Fibroblast of lung (primary cell): Measurements from ENCODE around the gene DALRD3. TPM values are rescaled to one million over a fixed set of nuclear protein-coding genes. Genes with fewer than 3 reads are reported as not detected.

Experiments used
- DNase-seq, 2 donors: peaks; one replicate each; pipeline versions ENCODE4 v3.0.0 to v3.0.0-alpha.2; 2010; ENCODE audit warnings: low read depth in 2 of 2
- H2AFZ ChIP-seq: 2 replicates; pipeline ENCODE4 v1.5.1; 2012; ENCODE audit warnings: low read length, control low read depth, inconsistent platforms
- H3K27ac ChIP-seq: 2 replicates; pipeline ENCODE4 v1.5.1; 2011; ENCODE audit warnings: low read length, control low read depth; ENCODE audit not compliant: insufficient read depth
- H3K27me3 ChIP-seq: 2 replicates; pipeline ENCODE4 v1.5.1; 2011; ENCODE audit warnings: mild to moderate bottlenecking, low read length; ENCODE audit not compliant: control insufficient read depth, insufficient read depth
- H3K36me3 ChIP-seq: 2 replicates; pipeline ENCODE4 v1.5.1; 2011; ENCODE audit warnings: low read length; ENCODE audit not compliant: control insufficient read depth, insufficient read depth
- H3K4me1 ChIP-seq: 2 replicates; pipeline ENCODE4 v1.5.1; 2011; ENCODE audit warnings: low read length; ENCODE audit not compliant: control insufficient read depth, insufficient read depth; ENCODE audit errors: extremely low read depth
- H3K4me2 ChIP-seq: 2 replicates; pipeline ENCODE4 v1.5.1; 2011; ENCODE audit warnings: low read length, control low read depth; ENCODE audit not compliant: insufficient read depth; ENCODE audit errors: extremely low read depth
- H3K4me3 ChIP-seq, 4 experiments: fragments of 200-600 bp in 1 of 4; sonication (generic) in 1 of 4; replicated peaks in 1 of 4; 2 replicates each; pipeline ENCODE4 v1.5.1; 2011 to 2016; ENCODE audit warnings: low read length in 4 of 4, low read depth in 3 of 4, mild to moderate bottlenecking in 3 of 4, control low read depth in 2 of 4, inconsistent platforms in 1 of 4, mixed read lengths in 1 of 4; ENCODE audit not compliant: insufficient read depth in 1 of 4; ENCODE audit errors: control extremely low read depth in 1 of 4
- H3K79me2 ChIP-seq: 2 replicates; pipeline ENCODE4 v1.5.1; 2012; ENCODE audit warnings: mild to moderate bottlenecking, low read length, inconsistent platforms; ENCODE audit not compliant: control insufficient read depth, insufficient read depth
- H3K9ac ChIP-seq: 2 replicates; pipeline ENCODE4 v1.5.1; 2011; ENCODE audit warnings: mild to moderate bottlenecking, low read length, control low read depth; ENCODE audit not compliant: insufficient read depth
- H3K9me3 ChIP-seq: 2 replicates; pipeline ENCODE4 v1.5.1; 2012; ENCODE audit warnings: low read depth, low read length; ENCODE audit not compliant: control insufficient read depth, insufficient read depth
- H4K20me1 ChIP-seq: 2 replicates; pipeline ENCODE4 v1.5.1; 2011; ENCODE audit warnings: low read length; ENCODE audit not compliant: control insufficient read depth, insufficient read depth; ENCODE audit errors: extremely low read depth
- CTCF ChIP-seq, 2 donors: IDR thresholded peaks in 1 of 2; conservative IDR thresholded peaks in 1 of 2; 1 replicate in 1 of 2; 2 replicates in 1 of 2; pipeline ENCODE4 v1.5.1; 2011 to 2012; ENCODE audit warnings: low read length in 2 of 2, control low read depth in 1 of 2, inconsistent platforms in 1 of 2, low read depth in 1 of 2, mild to moderate bottlenecking in 1 of 2
- EZH2 ChIP-seq: IDR thresholded peaks from 2 replicates; pipeline ENCODE4 v1.5.1; 2012; ENCODE audit warnings: low read length, control low read depth, mild to moderate bottlenecking; ENCODE audit errors: missing control alignments
- polyA plus RNA-seq, 2 donors: library from polyadenylated mRNA; depleted of rRNA in 1 of 2; stranded (reverse) in 1 of 2; unstranded in 1 of 2; fragments of >200 nt; gene quantifications; 2 replicates each; pipeline ENCODE4 v1.2.1, GENCODE V29; 2011 to 2012; ENCODE audit warnings: missing spikeins in 1 of 2
- total RNA-seq: library from RNA; depleted of rRNA; stranded (reverse); fragments of >200 nt; gene quantifications from 2 replicates; pipeline ENCODE4 v1.2.1, GENCODE V29; 2014

Gene DALRD3
- total and polyA plus RNA-seq, 2 donors (not counting 1 experiment from before 2014, with no cell fraction given), result 40.2 to 70.2 TPM

DNA sequence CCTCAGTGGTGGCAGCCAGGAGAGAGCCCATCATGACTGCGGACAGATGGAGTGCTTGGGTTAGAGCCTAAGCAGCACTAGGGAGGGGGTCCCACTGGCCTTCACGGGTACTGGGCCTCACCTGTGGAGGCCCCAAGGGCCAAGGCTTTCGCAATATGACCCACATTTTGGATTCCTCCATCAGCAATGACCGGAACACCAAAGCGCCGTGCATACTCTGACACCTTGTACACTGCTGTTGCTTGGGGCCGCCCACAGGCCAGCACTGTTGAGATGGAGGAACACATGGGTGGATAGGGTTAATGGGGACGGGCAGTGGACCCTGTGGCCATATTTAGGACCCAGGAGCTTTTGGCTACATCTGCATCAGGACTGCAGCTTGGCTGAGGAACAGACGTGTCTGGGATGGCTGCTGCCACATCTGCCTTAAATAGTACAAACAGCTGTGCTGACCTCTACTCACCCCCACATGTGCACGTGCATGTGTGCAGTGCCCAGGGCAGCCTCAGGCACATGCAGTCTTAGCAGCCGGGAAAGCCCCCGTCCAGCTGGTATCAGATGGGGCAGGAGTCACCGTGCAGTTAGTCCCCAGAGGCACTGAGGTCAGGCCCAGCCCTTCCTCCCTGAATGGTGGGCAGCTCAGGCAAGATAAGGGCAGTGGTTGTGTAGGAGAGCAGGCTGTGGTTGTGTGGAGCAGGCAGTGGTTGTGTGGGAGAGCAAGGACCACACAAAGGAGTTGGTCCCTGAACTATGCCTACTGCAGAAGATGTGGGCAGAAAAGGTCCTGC is 6.8 kb upstream of the DALRD3 start:
- TF ChIP-seq CTCF (conservative IDR thresholded peaks at IDR 0.05 in 1 of 2, IDR thresholded peaks at IDR 0.05 in 1 of 2; ENCODE audit: low read depth in 1 of 2, low read length in 2 of 2), result no peak
- no peak for TF ChIP-seq EZH2

GRCh38 chr3:49024449-49024848 is 6.1 kb upstream of the DALRD3 start:
- Histone ChIP-seq H3K9ac (no peak overlapping the region), H3K4me2 (no peak overlapping the region), H3K4me3 (no peak overlapping the region), H3K27me3 (no peaks in the 10 kb centered on the region), H3K27ac (no peak overlapping the region), H3K4me1 (peaks cover 14% of the 10 kb centered on the region), H3K36me3 (peaks cover 32% of the 10 kb centered on the region), H2AFZ (no peak overlapping the region), H3K79me2 (peaks cover 62% of the 10 kb centered on the region), H3K9me3 (no peaks in the 10 kb centered on the region), H4K20me1 (no peaks in the 10 kb centered on the region)
- TF ChIP-seq CTCF (conservative IDR thresholded peaks at IDR 0.05 in 1 of 2, IDR thresholded peaks at IDR 0.05 in 1 of 2; ENCODE audit: low read depth in 1 of 2, low read length in 2 of 2) (no peak), EZH2 (no peak)
- DNase-seq, result no peak

More for the DNA sequence above, 6.8 kb upstream of the DALRD3 start:
- Histone ChIP-seq H3K27ac (no peak overlapping the region), H3K27me3 (no peaks in the 10 kb centered on the region), H4K20me1 (no peaks in the 10 kb centered on the region), H2AFZ (no peak overlapping the region), H3K4me1 (peaks cover 9% of the 10 kb centered on the region), H3K79me2 (peaks cover 55% of the 10 kb centered on the region), H3K36me3 (peaks cover 32% of the 10 kb centered on the region), H3K9me3 (no peaks in the 10 kb centered on the region), H3K4me2 (no peak overlapping the region), H3K9ac (no peak overlapping the region), H3K4me3 (no peak overlapping the region)
- DNase-seq, result no peak

DNA sequence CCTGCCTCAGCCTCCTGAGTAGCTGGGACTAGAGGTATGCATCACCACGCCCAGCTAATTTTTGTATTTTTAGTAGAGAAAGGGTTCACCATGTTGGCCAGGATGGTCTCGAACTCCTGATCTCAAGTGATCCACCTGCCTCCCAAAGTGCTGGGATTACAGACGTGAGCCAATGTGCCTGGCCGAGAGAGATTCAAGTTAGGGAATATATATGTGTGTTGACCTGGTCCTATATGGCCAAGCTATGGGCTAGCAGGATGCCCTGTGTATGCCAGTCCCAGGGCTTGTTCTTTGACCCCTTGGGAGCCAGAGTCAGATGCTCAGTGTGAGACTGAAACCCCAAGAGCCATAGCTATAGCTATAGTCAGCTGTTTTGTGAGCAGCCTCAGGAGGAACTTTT is 5.4 kb upstream of the DALRD3 start:
- TF ChIP-seq CTCF (conservative IDR thresholded peaks at IDR 0.05 in 1 of 2, IDR thresholded peaks at IDR 0.05 in 1 of 2; ENCODE audit: low read depth in 1 of 2, low read length in 2 of 2) (no peak), EZH2 (no peak)
- DNase-seq, result no peak
- H3K9ac ChIP-seq, result no peak overlapping the region
- H3K9me3 ChIP-seq, result no peaks in the 10 kb centered on the region
- H4K20me1 ChIP-seq, result no peaks in the 10 kb centered on the region
- H3K4me2 ChIP-seq, result no peak overlapping the region
- H3K4me1 ChIP-seq, result peaks cover 14% of the 10 kb centered on the region
- H3K27me3 ChIP-seq, result no peaks in the 10 kb centered on the region
- no peak overlapping the region for H2AFZ ChIP-seq
- H3K79me2 ChIP-seq, result peaks cover 59% of the 10 kb centered on the region
- no peak overlapping the region for H3K4me3 ChIP-seq
- H3K36me3 ChIP-seq, result peaks cover 32% of the 10 kb centered on the region
- H3K27ac ChIP-seq, result no peak overlapping the region
